HepG2 (cell line): ENCODE measurements around the gene GDAP1L1. TPM values are rescaled to one million over a fixed set of nuclear protein-coding genes. Genes with fewer than 3 reads are reported as not detected.
A peak's percentile ranks its signal among the peaks of the same experiment; 100 is the strongest.

ENCODE experiments used
- ATAD3A ChIP-seq: sonication (generic); formaldehyde crosslinking; IDR thresholded peaks from 2 replicates; pipeline ENCODE4 v1.4.0; 2020; ENCODE audit warnings: missing genetic modification reagents
- ATF7-NPFF ChIP-seq: sonication (generic); formaldehyde crosslinking; IDR thresholded peaks from 2 replicates; pipeline ENCODE4 v1.8.1; 2023; ENCODE audit warnings: mild to moderate bottlenecking, low read depth, missing genetic modification reagents, moderate library complexity
- CENPX ChIP-seq: sonication (generic); formaldehyde crosslinking; IDR thresholded peaks from 2 replicates; pipeline ENCODE4 v1.9.0; 2021; ENCODE audit warnings: mild to moderate bottlenecking, missing genetic modification reagents, moderate library complexity
- HNRNPUL1 ChIP-seq: fragments of 200-400 bp; formaldehyde crosslinking; IDR thresholded peaks from 2 replicates; pipeline ENCODE4 v1.6.1; 2017; ENCODE audit warnings: low read depth, mild to moderate bottlenecking, low read length, moderate library complexity
- IRX3 ChIP-seq: sonication (generic); formaldehyde crosslinking; IDR thresholded peaks from 2 replicates; pipeline ENCODE4 v1.8.1; 2023; ENCODE audit warnings: mild to moderate bottlenecking, low read depth, missing genetic modification reagents, borderline replicate concordance
- MTF1 ChIP-seq: sonication (generic); formaldehyde crosslinking; IDR thresholded peaks from 2 replicates; pipeline ENCODE4 v1.5.0; 2020; ENCODE audit warnings: missing genetic modification reagents
- NFE2L1 ChIP-seq: sonication (generic); formaldehyde crosslinking; IDR thresholded peaks from 2 replicates; pipeline ENCODE4 v1.4.0; 2020; ENCODE audit warnings: missing genetic modification reagents, mild to moderate bottlenecking, borderline replicate concordance
- NFYB ChIP-seq: sonication (generic); formaldehyde crosslinking; IDR thresholded peaks from 2 replicates; pipeline ENCODE4 v1.4.0; 2020; ENCODE audit warnings: missing genetic modification reagents
- RBM22 ChIP-seq: fragments of 200-400 bp; formaldehyde crosslinking; optimal IDR thresholded peaks from 2 replicates; pipeline ENCODE3; 2017; ENCODE audit warnings: mild to moderate bottlenecking, low read length, moderate library complexity
- RELA ChIP-seq: sonication (generic); formaldehyde crosslinking; IDR thresholded peaks from 2 replicates; pipeline ENCODE4 v1.4.0; 2020; ENCODE audit warnings: missing genetic modification reagents
- REPIN1 ChIP-seq: sonication (generic); formaldehyde crosslinking; IDR thresholded peaks from 2 replicates; pipeline ENCODE4 v1.8.0; 2022; ENCODE audit warnings: missing genetic modification reagents, low read depth, mild to moderate bottlenecking, borderline replicate concordance
- SRF ChIP-seq: IDR thresholded peaks from 2 replicates; pipeline ENCODE4 v1.6.1; 2011; ENCODE audit warnings: mild to moderate bottlenecking, low read depth, low read length, moderate library complexity
- SRSF4 ChIP-seq: fragments of 200-400 bp; formaldehyde crosslinking; IDR thresholded peaks from one replicate; pipeline ENCODE4 v1.6.1; 2018; ENCODE audit warnings: mild to moderate bottlenecking, low read depth, low read length, moderate library complexity; ENCODE audit not compliant: poor library complexity, severe bottlenecking
- SSRP1 ChIP-seq: IDR thresholded peaks from 2 replicates; pipeline ENCODE4 v1.6.1; 2016; ENCODE audit warnings: control low read depth
- U2AF1 ChIP-seq: fragments of 200-400 bp; formaldehyde crosslinking; optimal IDR thresholded peaks from 2 replicates; pipeline ENCODE3; 2017; ENCODE audit warnings: mild to moderate bottlenecking, low read depth, low read length
- ZFP36 ChIP-seq: fragments of 150-350 bp; IDR thresholded peaks from 2 replicates; pipeline ENCODE4 v1.6.1; 2018; ENCODE audit warnings: borderline replicate concordance, low read length, low read depth; ENCODE audit not compliant: partially characterized antibody
- ZNF264 ChIP-seq: sonication (generic); formaldehyde crosslinking; IDR thresholded peaks from 2 replicates; pipeline ENCODE4 v1.4.0; 2020; ENCODE audit warnings: missing genetic modification reagents
- ZNF335 ChIP-seq: sonication (generic); formaldehyde crosslinking; IDR thresholded peaks from 2 replicates; pipeline ENCODE4 v1.4.0; 2020; ENCODE audit warnings: missing genetic modification reagents
- ZNF781 ChIP-seq: sonication (generic); formaldehyde crosslinking; IDR thresholded peaks from 2 replicates; pipeline ENCODE4 v1.5.1; 2020; ENCODE audit warnings: borderline replicate concordance, mild to moderate bottlenecking, missing genetic modification reagents; ENCODE audit errors: not compliant biosample characterization
- ZSCAN25 ChIP-seq: sonication (generic); formaldehyde crosslinking; IDR thresholded peaks from 2 replicates; pipeline ENCODE4 v1.8.0; 2022; ENCODE audit warnings: mild to moderate bottlenecking, missing genetic modification reagents
- polyA plus RNA-seq, 8 experiments: library from polyadenylated mRNA; depleted of rRNA in 3 of 8; stranded (reverse) in 7 of 8; unstranded in 1 of 8; fragments of >200 nt; fragmentation: Illumina TruSeq in 4 of 8; extraction: Trizol in 4 of 8; gene quantifications; 2 replicates each; pipeline versions ENCODE4 v1.2.1 to v1.2.3, GENCODE V29; 2011 to 2016; ENCODE audit warnings: low read depth in 4 of 8, missing spikeins in 1 of 8, mixed read lengths in 1 of 8; ENCODE audit not compliant: insufficient read depth in 1 of 8
- total RNA-seq, 5 experiments: library from RNA; depleted of rRNA; stranded (reverse); fragments of >200 nt; fragmentation: Illumina TruSeq; extraction: Trizol; gene quantifications; 2 replicates each; pipeline ENCODE4 v1.2.3, GENCODE V29; 2016; ENCODE audit warnings: low read depth in 1 of 5
- TF ChIP-seq, protein P1 (sequence below): sonication (generic); formaldehyde crosslinking; IDR thresholded peaks from 2 replicates; pipeline ENCODE4 v1.4.0; 2020; ENCODE audit warnings: missing genetic modification reagents, borderline replicate concordance
- TF ChIP-seq, protein P2 (sequence below): sonication (generic); formaldehyde crosslinking; IDR thresholded peaks from 2 replicates; pipeline ENCODE4 v1.5.1; 2020; ENCODE audit warnings: missing genetic modification reagents, mild to moderate bottlenecking, borderline replicate concordance
- TF ChIP-seq, protein P3 (sequence below): sonication (generic); formaldehyde crosslinking; IDR thresholded peaks from 2 replicates; pipeline ENCODE4 v1.5.0; 2020; ENCODE audit warnings: missing genetic modification reagents
- TF ChIP-seq, protein P4 (sequence below): IDR thresholded peaks from 2 replicates; pipeline ENCODE4 v1.6.1; 2012; ENCODE audit warnings: inconsistent platforms
- TF ChIP-seq, protein P5 (sequence below): sonication (generic); formaldehyde crosslinking; IDR thresholded peaks from 2 replicates; pipeline ENCODE4 v1.4.0; 2020; ENCODE audit warnings: missing genetic modification reagents

Gene GDAP1L1
- total and polyA plus RNA-seq, 2 of the 13 experiments (the other 11 are each of a cell fraction or from before 2014, with no cell fraction given) = 0.04 TPM; not detected in 1

DNA sequence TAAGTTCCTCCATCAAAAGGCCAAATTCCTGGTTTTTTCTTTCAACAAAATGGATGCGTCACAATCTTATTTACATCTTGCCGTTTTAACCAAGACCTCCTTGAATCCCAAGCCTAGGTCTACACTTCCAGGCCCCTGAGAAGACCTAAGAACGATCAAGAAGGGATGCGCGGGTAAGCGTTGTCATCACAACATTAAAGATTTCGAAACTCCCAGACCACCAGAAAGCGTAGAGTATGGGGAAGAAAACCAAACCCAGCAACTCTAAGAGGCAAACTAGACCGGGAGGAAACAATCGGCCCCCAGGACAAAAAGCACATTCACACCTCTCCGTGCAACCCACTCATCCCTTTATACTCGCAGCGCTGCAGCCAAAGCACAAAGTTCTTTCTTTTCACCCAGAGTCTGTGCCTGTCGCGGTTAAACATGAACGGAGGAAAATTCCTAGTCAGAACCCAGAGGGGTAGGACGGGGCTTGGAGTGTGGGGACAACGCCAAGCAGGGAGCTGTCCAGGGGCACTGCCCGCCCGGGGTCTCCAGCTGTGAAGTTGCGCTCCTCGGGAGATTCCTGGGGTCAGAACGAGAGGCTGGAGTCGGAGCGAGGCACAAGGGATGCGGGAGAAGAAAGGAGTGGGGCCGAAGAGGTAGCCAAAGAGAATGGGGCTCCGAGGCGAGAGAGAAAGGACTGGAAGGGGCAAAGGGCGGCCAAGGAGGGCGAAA is 37.3 kb upstream of the GDAP1L1 start (continued):
- no peak for TF ChIP-seq ATF7-NPFF (CRISPR knock-in tag)
- no peak for TF ChIP-seq REPIN1
- TF ChIP-seq ZFP36 = no peak
- TF ChIP-seq CENPX (CRISPR knock-in tag) = no peak
- TF ChIP-seq HNRNPUL1 = no peak
- no peak for TF ChIP-seq SRSF4
- no peak for TF ChIP-seq ZSCAN25 (CRISPR knock-in tag)
- TF ChIP-seq, protein P1, sequence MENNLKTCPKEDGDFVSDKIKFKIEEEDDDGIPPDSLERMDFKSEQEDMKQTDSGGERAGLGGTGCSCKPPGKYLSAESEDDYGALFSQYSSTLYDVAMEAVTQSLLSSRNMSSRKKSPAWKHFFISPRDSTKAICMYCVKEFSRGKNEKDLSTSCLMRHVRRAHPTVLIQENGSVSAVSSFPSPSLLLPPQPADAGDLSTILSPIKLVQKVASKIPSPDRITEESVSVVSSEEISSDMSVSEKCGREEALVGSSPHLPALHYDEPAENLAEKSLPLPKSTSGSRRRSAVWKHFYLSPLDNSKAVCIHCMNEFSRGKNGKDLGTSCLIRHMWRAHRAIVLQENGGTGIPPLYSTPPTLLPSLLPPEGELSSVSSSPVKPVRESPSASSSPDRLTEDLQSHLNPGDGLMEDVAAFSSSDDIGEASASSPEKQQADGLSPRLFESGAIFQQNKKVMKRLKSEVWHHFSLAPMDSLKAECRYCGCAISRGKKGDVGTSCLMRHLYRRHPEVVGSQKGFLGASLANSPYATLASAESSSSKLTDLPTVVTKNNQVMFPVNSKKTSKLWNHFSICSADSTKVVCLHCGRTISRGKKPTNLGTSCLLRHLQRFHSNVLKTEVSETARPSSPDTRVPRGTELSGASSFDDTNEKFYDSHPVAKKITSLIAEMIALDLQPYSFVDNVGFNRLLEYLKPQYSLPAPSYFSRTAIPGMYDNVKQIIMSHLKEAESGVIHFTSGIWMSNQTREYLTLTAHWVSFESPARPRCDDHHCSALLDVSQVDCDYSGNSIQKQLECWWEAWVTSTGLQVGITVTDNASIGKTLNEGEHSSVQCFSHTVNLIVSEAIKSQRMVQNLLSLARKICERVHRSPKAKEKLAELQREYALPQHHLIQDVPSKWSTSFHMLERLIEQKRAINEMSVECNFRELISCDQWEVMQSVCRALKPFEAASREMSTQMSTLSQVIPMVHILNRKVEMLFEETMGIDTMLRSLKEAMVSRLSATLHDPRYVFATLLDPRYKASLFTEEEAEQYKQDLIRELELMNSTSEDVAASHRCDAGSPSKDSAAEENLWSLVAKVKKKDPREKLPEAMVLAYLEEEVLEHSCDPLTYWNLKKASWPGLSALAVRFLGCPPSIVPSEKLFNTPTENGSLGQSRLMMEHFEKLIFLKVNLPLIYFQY (CRISPR knock-in tag) = no peak
- TF ChIP-seq NFE2L1 (CRISPR knock-in tag) = no peak
- TF ChIP-seq ZNF264 (CRISPR knock-in tag) = no peak
- TF ChIP-seq ZNF335 (CRISPR knock-in tag) = peak; percentile 17; the same call in 1 of the 2 replicates
- TF ChIP-seq IRX3 (CRISPR knock-in tag) = peak; percentile 48
- peak; percentile 86; the same call in 1 of the 2 replicates for TF ChIP-seq SSRP1 (CRISPR knock-in tag)
- TF ChIP-seq MTF1 (CRISPR knock-in tag) = no peak
- TF ChIP-seq RELA (CRISPR knock-in tag) = 0 out of 2 replicates have a peak, but pooled peaks have one; percentile 31
- TF ChIP-seq, protein P2, sequence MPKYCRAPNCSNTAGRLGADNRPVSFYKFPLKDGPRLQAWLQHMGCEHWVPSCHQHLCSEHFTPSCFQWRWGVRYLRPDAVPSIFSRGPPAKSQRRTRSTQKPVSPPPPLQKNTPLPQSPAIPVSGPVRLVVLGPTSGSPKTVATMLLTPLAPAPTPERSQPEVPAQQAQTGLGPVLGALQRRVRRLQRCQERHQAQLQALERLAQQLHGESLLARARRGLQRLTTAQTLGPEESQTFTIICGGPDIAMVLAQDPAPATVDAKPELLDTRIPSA (CRISPR knock-in tag) = no peak
- TF ChIP-seq, protein P3, sequence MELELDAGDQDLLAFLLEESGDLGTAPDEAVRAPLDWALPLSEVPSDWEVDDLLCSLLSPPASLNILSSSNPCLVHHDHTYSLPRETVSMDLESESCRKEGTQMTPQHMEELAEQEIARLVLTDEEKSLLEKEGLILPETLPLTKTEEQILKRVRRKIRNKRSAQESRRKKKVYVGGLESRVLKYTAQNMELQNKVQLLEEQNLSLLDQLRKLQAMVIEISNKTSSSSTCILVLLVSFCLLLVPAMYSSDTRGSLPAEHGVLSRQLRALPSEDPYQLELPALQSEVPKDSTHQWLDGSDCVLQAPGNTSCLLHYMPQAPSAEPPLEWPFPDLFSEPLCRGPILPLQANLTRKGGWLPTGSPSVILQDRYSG (CRISPR knock-in tag) = no peak
- TF ChIP-seq RBM22 = peak; percentile 73
- TF ChIP-seq, protein P4, sequence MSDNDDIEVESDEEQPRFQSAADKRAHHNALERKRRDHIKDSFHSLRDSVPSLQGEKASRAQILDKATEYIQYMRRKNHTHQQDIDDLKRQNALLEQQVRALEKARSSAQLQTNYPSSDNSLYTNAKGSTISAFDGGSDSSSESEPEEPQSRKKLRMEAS = no peak
- TF ChIP-seq U2AF1 = peak; percentile 34
- no peak for TF ChIP-seq NFYB (CRISPR knock-in tag)
- TF ChIP-seq, protein P5, sequence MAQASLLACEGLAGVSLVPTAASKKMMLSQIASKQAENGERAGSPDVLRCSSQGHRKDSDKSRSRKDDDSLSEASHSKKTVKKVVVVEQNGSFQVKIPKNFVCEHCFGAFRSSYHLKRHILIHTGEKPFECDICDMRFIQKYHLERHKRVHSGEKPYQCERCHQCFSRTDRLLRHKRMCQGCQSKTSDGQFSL (CRISPR knock-in tag) = peak; percentile 14; the same call in 1 of the 2 replicates
- TF ChIP-seq SRF = no peak
- TF ChIP-seq ZNF781 (CRISPR knock-in tag) = peak; percentile 60
- no peak; the same call in 1 of the 2 replicates for TF ChIP-seq ATAD3A (CRISPR knock-in tag)
